Fibroblast of lung (primary cell): Measurements from ENCODE around the gene MTOR.

Source experiments
- EZH2 ChIP-seq: IDR thresholded peaks from 2 replicates; pipeline ENCODE4 v1.5.1; 2012; ENCODE audit warnings: low read length, control low read depth, mild to moderate bottlenecking; ENCODE audit errors: missing control alignments
- TF ChIP-seq, protein P1 (sequence below), 2 donors: IDR thresholded peaks in 1 of 2; conservative IDR thresholded peaks in 1 of 2; 1 replicate in 1 of 2; 2 replicates in 1 of 2; pipeline ENCODE4 v1.5.1; 2011 to 2012; ENCODE audit warnings: low read length in 2 of 2, control low read depth in 1 of 2, inconsistent platforms in 1 of 2, low read depth in 1 of 2, mild to moderate bottlenecking in 1 of 2

DNA sequence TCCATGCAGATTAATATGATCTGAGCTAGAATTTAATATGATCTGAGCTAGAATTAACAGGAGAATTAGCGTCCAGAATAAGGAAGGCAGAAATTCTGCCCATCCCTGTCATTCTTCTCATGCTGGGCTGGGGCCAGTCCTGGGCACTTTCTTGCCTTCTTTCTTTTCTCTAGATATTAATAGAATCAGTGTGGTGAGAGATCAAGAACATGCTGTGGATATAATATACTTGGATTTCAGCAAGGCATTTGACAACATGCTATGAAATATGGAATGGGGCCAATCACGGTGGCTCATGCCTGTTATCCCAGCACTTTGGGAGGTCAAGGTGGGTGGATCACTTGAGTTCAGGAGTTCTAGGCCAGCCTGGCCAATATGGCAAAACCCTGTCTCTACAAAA is 28.7 kb upstream of the MTOR start:
- TF ChIP-seq, protein P1, sequence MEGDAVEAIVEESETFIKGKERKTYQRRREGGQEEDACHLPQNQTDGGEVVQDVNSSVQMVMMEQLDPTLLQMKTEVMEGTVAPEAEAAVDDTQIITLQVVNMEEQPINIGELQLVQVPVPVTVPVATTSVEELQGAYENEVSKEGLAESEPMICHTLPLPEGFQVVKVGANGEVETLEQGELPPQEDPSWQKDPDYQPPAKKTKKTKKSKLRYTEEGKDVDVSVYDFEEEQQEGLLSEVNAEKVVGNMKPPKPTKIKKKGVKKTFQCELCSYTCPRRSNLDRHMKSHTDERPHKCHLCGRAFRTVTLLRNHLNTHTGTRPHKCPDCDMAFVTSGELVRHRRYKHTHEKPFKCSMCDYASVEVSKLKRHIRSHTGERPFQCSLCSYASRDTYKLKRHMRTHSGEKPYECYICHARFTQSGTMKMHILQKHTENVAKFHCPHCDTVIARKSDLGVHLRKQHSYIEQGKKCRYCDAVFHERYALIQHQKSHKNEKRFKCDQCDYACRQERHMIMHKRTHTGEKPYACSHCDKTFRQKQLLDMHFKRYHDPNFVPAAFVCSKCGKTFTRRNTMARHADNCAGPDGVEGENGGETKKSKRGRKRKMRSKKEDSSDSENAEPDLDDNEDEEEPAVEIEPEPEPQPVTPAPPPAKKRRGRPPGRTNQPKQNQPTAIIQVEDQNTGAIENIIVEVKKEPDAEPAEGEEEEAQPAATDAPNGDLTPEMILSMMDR (conservative IDR thresholded peaks at IDR 0.05 in 1 of 2, IDR thresholded peaks at IDR 0.05 in 1 of 2; ENCODE audit: low read depth in 1 of 2, low read length in 2 of 2) = no peak
- no peak for TF ChIP-seq EZH2
